ENCODE measurements around the gene ST3GAL4.
"Not testable (repeated sequence)": the region's sequence is repeated elsewhere in the genome, so short reads cannot be mapped to it uniquely, and the experiment has no call there.

Gene ST3GAL4

GRCh38 chr11:126374562-126375300 lies 19.2 kb downstream of the ST3GAL4 start:
- DNase-seq; H3K27me3 Mint-ChIP-seq; H3K9me3 Mint-ChIP-seq; H3K36me3 Mint-ChIP-seq (ENCODE audit: low read depth); H3K27ac Mint-ChIP-seq; H3K4me3 Mint-ChIP-seq; H3K4me1 Mint-ChIP-seq (ENCODE audit: low read depth): not testable (repeated sequence)

DNA sequence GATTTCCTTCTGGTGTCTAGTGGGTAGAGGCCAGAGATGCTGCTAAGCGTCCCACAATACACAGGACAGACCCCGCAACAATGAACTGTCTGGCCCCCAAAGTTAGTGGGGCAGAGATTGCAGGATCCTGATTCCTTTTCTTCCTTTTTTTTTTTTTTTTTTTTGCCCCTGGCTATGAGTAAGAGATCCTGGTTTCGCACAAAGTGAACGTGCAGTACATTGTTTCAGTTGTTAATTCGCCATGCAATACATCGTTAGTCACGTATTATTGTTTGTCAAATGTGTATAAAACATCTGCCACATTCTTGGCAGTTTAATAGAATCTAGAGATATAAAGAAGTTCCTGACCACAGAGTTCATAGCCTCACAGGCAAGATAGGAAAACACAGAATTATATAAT lies 20.2 kb downstream of the ST3GAL4 start:
- H3K9me3 Mint-ChIP-seq, result no peaks in the 10 kb centered on the region
- H3K4me3 Mint-ChIP-seq, result no peak overlapping the region
- H3K4me1 Mint-ChIP-seq (ENCODE audit: low read depth), result no peaks in the 10 kb centered on the region
- no peak overlapping the region for H3K27ac Mint-ChIP-seq
- DNase-seq, result no peak
- H3K27me3 Mint-ChIP-seq, result no peaks in the 10 kb centered on the region
- H3K36me3 Mint-ChIP-seq (ENCODE audit: low read depth), result no peaks in the 10 kb centered on the region

GRCh38 chr11:126378763-126379162 lies 23.3 kb downstream of the ST3GAL4 start:
- Mint-ChIP-seq H3K36me3 (ENCODE audit: low read depth) (no peaks in the 10 kb centered on the region), H3K4me1 (ENCODE audit: low read depth) (no peaks in the 10 kb centered on the region), H3K27me3 (no peaks in the 10 kb centered on the region), H3K27ac (no peak overlapping the region), H3K9me3 (no peaks in the 10 kb centered on the region), H3K4me3 (no peak overlapping the region)
- no peak for DNase-seq

GRCh38 chr11:126380909-126381308 lies 25.4 kb downstream of the ST3GAL4 start:
- DNase-seq, result no peak
- Mint-ChIP-seq H3K4me1 (ENCODE audit: low read depth) (no peaks in the 10 kb centered on the region), H3K9me3 (no peaks in the 10 kb centered on the region), H3K27me3 (no peaks in the 10 kb centered on the region), H3K4me3 (no peak overlapping the region), H3K36me3 (ENCODE audit: low read depth) (no peaks in the 10 kb centered on the region), H3K27ac (no peak overlapping the region)

DNA sequence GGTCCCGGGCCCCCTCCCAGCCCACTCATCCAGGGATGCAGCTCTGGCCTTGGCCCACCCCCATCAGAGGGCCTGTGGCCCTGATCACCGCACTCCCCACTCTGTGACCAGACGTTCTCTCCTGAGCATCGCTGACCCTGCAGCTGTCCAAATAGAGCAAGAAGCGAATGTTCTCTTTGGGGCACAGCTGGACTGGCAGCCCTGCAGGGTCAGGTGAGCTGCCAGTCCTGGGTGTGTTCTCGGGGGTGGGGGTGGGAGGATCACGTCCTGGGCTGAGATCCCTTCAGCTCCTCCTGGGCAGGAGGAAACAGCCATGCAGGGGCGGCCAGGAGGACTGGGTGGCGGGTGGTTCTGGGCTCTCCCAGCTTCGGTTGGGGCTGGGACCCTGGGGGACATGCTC lies 26.5 kb downstream of the ST3GAL4 start:
- H3K4me3 Mint-ChIP-seq; H3K27me3 Mint-ChIP-seq; H3K9me3 Mint-ChIP-seq; DNase-seq; H3K27ac Mint-ChIP-seq; H3K36me3 Mint-ChIP-seq (ENCODE audit: low read depth); H3K4me1 Mint-ChIP-seq (ENCODE audit: low read depth): not testable (repeated sequence)

- not testable (repeated sequence) for H3K27ac Mint-ChIP-seq; H3K36me3 Mint-ChIP-seq (ENCODE audit: low read depth); H3K9me3 Mint-ChIP-seq; H3K4me3 Mint-ChIP-seq; H3K27me3 Mint-ChIP-seq; H3K4me1 Mint-ChIP-seq (ENCODE audit: low read depth); DNase-seq
These were observed 27.2 kb downstream of the ST3GAL4 start for GRCh38 chr11:126382641-126383040.

DNA sequence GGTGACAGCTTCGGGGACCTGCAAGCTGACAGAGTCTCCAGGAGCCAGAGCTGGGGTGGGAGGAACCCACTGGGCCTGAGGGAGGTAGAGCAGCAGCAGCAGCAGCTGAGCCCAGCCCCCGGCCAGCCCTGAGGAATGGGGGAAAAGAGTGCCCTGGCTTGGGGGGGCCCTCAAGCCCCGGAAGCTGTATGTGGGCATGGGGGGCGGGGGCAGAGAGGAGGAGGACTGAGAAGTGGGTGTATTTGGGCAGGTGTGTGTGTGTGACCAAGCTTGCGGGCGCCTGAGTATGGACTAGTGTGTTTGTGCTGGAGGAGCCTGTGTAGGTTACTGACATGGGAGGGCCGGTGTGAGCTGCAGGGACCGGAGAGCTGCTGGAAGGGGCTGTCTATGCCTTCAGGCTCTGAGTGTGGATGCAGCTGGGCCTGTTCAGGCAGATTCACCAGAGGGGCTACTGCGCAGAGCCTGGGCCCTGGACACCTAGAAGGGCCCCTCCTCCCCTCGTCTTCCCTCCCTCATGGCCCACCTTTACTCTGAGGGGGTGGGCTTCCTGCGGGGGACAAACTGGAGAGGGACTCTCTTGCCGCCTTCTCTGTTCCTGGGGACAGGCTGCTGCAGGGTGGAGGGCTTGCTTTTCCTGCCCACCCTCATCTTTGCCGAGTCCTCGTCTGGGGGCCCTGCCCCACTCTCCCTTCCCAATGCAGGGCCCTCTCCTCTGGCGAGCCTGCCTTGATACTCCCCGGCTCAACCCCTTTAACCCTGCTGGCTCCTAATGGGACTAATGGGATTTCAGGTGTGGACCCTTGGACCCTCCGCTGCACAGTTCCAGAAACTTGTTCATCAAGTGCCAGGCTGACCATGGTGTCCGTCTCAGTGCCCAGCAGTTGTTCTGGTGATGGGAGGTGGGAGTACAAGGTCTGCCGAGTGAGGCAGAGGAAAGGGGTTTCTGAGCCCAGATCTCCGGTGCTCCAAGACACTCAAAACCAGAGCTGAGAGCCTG lies 28.2 kb downstream of the ST3GAL4 start:
- no peaks in the 10 kb centered on the region for H3K27me3 Mint-ChIP-seq
- DNase-seq, result no peak
- H3K4me1 Mint-ChIP-seq (ENCODE audit: low read depth), result no peaks in the 10 kb centered on the region
- H3K4me3 Mint-ChIP-seq, result no peak overlapping the region
- H3K27ac Mint-ChIP-seq, result no peak overlapping the region
- H3K36me3 Mint-ChIP-seq (ENCODE audit: low read depth), result no peaks in the 10 kb centered on the region
- no peaks in the 10 kb centered on the region for H3K9me3 Mint-ChIP-seq

DNA sequence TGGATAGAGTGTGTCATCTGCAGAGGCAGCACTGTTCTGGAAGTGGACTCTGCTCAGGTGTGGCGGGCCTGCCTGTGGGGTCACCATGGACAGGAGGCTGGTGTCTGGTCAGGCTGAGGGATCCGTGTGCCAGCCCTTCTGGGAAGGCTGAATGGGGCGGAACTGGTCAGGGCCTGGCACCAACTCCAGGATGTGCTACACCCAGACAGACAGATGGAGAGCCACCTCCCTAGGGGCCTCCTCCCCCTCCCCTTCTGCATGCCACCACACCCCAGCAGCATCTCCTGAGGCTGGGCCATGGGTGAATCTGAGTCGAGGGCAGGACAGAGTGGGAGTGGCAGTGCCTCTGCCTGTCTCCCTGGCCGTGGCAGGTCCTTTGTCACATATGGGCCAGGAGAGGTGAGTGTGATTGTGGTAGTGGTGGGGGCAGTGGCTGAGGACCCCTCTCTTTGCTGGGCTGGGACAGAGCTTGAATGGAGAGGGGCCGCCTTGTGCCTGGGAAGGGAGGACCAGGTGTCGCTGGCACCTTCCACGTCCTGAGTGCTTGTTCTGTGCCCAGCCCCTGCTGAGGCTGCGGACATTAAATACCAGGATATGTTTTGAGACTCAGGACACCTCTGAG lies 29.1 kb downstream of the ST3GAL4 start:
- Mint-ChIP-seq H3K36me3 (ENCODE audit: low read depth) (no peaks in the 10 kb centered on the region), H3K27me3 (no peaks in the 10 kb centered on the region), H3K9me3 (no peaks in the 10 kb centered on the region), H3K4me3 (no peak overlapping the region), H3K27ac (no peak overlapping the region), H3K4me1 (ENCODE audit: low read depth) (no peaks in the 10 kb centered on the region)
- no peak for DNase-seq

- Mint-ChIP-seq H3K4me1 (ENCODE audit: low read depth) (no peaks in the 10 kb centered on the region), H3K36me3 (ENCODE audit: low read depth) (no peaks in the 10 kb centered on the region), H3K9me3 (no peaks in the 10 kb centered on the region), H3K4me3 (no peak overlapping the region), H3K27ac (no peak overlapping the region), H3K27me3 (no peaks in the 10 kb centered on the region)
- DNase-seq, result no peak
These were observed 30.7 kb downstream of the ST3GAL4 start for GRCh38 chr11:126385991-126386728.

DNA sequence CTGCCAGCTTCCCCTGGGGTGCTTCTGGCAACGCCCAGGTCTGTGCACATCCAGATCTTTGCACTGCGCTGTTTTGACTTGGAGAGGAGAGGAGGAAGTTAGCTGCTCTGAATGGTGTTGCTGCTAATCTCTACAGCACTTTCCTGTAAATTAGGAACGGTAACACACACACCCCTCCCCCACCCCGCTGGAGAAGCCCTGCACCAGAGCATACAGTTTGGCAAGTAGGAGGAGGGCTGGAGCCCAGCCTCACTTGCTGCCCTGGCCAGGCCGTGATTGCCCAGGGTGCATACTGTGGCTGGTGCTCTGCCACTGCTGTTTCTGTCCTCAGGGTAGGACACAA lies 31.2 kb downstream of the ST3GAL4 start:
- not testable (repeated sequence) for H3K27ac Mint-ChIP-seq; H3K27me3 Mint-ChIP-seq; H3K36me3 Mint-ChIP-seq (ENCODE audit: low read depth); DNase-seq; H3K4me1 Mint-ChIP-seq (ENCODE audit: low read depth); H3K4me3 Mint-ChIP-seq; H3K9me3 Mint-ChIP-seq

- Mint-ChIP-seq H3K4me3 (no peak overlapping the region), H3K27ac (no peak overlapping the region), H3K36me3 (ENCODE audit: low read depth) (no peaks in the 10 kb centered on the region), H3K9me3 (no peaks in the 10 kb centered on the region), H3K27me3 (no peaks in the 10 kb centered on the region), H3K4me1 (ENCODE audit: low read depth) (peaks cover 2% of the 10 kb centered on the region)
- no peak for DNase-seq
These were observed 32.4 kb downstream of the ST3GAL4 start for GRCh38 chr11:126387857-126388256.

- Mint-ChIP-seq H3K36me3 (ENCODE audit: low read depth) (no peaks in the 10 kb centered on the region), H3K27me3 (no peaks in the 10 kb centered on the region), H3K4me3 (no peak overlapping the region), H3K4me1 (ENCODE audit: low read depth) (peaks cover 2% of the 10 kb centered on the region), H3K9me3 (no peaks in the 10 kb centered on the region), H3K27ac (no peak overlapping the region)
- DNase-seq, result no peak
These were observed 34.9 kb downstream of the ST3GAL4 start for GRCh38 chr11:126390272-126390867.

GRCh38 chr11:126391286-126391954 lies 35.9 kb downstream of the ST3GAL4 start:
- H3K27me3 Mint-ChIP-seq, result no peaks in the 10 kb centered on the region
- no peaks in the 10 kb centered on the region for H3K9me3 Mint-ChIP-seq
- no peak overlapping the region for H3K27ac Mint-ChIP-seq
- no peak overlapping the region for H3K4me3 Mint-ChIP-seq
- peaks cover 2% of the 10 kb centered on the region for H3K4me1 Mint-ChIP-seq (ENCODE audit: low read depth)
- no peak for DNase-seq
- H3K36me3 Mint-ChIP-seq (ENCODE audit: low read depth), result no peaks in the 10 kb centered on the region

Measured in activated T-cell treated with anti-CD3 and anti-CD28 coated beads, Interleukin-2, amount 50 U/mL, for 24 hours (primary cell).